HG03135 (cell line): ENCODE measurements around the gene LIPE.
"Not testable (repeated sequence)": the region's sequence is repeated elsewhere in the genome, so short reads cannot be mapped to it uniquely, and the experiment has no call there.

Experiments used
- ATAC-seq: cut with Tn5 transposase; IDR thresholded peaks from one replicate; pipeline ENCODE4 v1.9.1; 2021; ENCODE audit warnings: mild to moderate bottlenecking, moderate library complexity; ENCODE audit not compliant: unreplicated experiment

The LIPE gene, protein sequence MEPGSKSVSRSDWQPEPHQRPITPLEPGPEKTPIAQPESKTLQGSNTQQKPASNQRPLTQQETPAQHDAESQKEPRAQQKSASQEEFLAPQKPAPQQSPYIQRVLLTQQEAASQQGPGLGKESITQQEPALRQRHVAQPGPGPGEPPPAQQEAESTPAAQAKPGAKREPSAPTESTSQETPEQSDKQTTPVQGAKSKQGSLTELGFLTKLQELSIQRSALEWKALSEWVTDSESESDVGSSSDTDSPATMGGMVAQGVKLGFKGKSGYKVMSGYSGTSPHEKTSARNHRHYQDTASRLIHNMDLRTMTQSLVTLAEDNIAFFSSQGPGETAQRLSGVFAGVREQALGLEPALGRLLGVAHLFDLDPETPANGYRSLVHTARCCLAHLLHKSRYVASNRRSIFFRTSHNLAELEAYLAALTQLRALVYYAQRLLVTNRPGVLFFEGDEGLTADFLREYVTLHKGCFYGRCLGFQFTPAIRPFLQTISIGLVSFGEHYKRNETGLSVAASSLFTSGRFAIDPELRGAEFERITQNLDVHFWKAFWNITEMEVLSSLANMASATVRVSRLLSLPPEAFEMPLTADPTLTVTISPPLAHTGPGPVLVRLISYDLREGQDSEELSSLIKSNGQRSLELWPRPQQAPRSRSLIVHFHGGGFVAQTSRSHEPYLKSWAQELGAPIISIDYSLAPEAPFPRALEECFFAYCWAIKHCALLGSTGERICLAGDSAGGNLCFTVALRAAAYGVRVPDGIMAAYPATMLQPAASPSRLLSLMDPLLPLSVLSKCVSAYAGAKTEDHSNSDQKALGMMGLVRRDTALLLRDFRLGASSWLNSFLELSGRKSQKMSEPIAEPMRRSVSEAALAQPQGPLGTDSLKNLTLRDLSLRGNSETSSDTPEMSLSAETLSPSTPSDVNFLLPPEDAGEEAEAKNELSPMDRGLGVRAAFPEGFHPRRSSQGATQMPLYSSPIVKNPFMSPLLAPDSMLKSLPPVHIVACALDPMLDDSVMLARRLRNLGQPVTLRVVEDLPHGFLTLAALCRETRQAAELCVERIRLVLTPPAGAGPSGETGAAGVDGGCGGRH

DNA sequence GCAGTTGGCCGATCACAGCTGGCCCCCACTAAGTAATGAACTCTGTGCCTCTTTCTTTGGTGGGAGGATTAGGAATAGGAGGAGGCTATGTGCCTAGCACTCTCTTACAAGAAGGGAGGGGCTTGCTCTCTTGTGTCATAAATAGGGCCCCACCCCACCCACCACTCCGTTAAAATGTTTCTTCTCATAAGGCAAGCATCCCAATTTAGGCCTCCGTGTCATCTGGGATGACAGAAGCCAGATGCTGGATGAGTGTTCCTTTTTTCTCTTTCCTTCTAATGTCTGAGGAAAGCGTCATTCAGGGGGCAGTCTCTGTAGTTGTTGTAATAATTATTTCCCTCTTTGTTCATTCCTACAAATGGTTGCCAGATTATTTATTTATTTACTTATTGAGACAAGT lies at the start of gene LIPE:
Gene LIPE (minus strand): TSS at position 76 of the 400 bp plus-strand sequence. CDS start 239 bp downstream, outside the sequence.
- ATAC-seq: no peak

DNA sequence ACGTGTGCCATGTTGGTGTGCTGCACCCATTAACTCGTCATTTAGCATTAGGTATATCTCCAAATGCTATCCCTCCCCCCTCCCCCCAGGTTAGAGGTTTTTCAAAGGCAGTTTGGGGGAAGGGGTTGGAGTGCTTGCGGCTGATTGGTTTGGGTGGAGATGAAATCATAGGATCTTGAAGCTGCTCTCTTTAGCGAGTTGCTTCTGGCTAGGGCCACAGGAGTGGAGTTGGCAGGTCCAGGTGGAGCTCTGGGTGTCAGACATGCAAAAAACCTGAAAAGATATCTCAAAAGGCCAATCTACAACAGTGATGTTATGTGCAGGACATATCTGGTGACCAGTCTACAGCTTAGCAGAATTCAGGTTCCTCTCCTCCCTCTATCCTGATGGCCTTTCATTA lies 48.2 kb upstream of the LIPE start:
- ATAC-seq: no peak

DNA sequence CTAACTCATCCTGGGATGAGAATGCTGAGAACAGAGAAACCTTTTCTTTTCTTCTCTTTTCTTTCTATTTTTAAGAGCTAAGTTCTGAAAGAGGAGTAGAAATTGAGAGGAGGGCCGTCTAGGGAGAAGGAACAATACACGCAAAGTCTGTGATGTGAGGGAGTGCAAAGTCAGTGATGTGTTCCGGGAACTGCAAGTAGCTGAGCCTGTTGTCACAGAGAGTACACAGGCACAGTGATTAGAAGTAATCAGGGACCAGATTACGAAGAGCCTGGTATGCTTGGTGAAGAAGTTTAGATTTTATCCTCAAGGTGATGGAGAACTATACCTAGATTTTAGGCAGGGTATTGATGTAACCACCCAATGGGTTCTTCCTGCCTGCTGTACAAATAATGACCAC lies 47.6 kb upstream of the LIPE start:
- no peak for ATAC-seq

DNA sequence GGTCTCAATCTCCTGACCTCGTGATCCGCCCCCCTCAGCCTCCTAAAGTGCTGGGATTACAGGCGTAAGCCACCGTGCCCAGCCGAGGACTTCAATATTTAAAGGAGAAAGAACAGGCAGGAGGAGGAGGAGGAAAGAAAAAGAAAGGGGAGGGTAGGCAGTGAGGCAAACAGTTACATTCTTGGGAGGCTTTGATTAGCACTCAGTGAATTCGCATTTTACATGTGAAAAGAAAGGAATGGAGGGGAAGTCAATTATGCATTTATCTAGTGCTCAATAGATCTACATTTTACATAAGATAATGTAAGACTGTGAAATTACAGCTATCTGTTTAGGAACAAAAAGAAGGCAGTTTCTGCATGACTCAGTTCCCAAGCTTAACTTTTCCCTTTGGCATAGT lies 46.5 kb upstream of the LIPE start:
- ATAC-seq: no peak

DNA sequence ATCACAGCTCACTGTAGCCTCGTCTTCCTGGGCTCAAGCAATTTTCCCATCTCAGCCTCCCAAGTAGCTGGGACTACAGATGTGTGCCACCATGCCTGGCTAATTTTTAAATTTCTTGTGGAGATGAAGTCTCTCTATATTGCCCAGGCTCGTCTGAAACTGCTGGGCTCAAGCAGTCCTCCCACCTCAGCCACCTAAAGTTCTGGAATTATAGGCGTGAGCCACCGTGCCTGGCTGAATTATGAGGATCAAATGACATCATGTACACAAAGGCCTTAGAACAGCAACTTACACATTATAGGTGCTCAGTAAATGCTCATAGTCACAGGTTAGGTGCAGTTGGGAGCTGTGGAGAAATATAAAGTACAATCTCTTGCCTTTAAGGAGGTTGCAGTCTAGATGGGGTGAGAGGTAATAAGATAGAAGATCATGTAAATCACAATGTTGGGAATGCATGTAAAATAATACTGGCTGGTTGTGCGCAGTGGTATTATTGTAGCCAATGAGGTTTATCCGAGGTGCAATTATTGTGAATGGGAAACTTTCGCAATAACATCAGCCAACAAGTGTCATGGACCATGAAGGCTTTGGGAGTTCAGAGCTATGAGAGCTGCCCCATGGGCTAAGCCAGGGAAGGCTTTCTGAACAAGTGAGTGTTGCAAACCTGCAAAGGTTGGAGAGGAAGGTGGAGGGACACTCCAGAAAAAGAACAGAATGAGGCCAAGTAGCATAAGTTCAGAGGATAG lies 45.4 kb upstream of the LIPE start:
- ATAC-seq: no peak

DNA sequence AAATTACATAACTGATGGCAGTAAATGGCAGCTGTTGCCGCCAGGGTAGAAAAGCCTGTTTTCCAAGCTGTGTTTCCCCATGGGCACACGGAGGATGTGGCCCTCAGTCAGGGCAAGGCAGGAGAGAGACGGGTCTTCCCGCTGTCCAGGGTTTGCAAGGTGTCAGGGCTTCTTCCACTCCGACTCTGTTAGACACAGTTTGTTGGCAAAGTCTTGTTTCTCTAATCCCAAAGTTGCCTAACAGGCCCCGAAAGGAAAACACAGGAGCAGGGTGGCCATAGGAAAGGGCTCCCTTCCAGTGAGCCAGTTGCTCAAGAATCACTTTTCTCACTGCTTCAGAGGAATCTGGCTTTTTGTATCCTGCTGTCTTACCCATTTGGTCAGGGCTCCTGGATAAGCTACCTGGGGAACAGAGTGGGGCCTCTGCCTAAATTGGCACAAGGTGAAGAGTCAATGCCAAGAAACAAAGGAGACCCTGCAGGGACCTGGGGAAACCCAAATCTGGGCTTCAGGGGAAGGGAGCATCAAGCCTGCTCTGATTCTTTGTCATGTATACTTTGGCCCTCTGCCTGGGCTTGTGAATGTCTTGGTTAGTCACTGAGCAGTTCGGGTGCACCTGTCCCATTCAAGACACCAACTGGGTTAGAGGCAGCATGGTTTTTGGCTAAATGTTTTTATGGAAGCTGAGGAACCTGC lies 44.5 kb upstream of the LIPE start:
- no peak for ATAC-seq

DNA sequence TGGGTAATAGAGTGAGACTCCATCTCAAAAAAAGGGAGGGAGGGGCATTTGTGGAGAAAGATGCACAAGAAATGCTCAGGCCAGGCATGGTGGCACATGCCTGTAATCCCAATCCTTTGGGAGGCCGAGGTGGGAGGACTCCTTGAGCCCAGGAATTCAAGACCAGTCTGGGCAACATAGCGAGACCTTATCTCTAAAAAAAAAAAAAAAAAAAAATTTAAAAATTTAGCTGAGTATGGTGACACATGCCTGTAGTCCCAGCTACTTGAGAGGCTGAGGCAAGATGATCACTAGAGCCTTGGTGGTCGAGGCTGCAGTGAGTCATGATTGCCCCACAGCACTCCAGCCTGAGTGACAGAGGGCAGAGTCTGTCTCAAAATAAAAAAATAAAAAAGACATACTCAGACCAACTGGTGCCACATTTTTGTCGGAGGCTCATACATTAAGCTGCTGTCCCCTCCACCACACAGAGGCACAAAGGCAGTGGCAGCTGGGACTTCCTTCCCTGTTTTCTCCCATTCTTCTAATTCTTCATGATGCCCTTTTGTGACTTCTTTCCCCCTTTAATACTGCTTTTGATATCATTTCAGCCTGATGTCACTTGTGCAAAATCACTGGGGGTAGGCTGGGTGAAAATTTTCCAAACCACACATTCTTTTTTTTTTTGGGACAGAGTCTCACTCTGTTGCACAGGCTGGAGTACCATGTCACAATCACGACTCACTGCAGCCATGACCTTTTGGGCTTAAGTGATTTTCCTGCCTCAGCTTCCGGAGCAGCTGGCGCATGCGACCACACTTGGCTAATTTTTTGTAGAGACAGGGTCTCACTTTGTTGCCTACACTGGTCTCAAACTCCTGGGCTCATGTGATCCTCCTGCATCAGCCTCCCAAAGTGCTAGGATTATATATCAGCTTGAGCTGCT lies 42.4 kb upstream of the LIPE start:
- no peak for ATAC-seq

DNA sequence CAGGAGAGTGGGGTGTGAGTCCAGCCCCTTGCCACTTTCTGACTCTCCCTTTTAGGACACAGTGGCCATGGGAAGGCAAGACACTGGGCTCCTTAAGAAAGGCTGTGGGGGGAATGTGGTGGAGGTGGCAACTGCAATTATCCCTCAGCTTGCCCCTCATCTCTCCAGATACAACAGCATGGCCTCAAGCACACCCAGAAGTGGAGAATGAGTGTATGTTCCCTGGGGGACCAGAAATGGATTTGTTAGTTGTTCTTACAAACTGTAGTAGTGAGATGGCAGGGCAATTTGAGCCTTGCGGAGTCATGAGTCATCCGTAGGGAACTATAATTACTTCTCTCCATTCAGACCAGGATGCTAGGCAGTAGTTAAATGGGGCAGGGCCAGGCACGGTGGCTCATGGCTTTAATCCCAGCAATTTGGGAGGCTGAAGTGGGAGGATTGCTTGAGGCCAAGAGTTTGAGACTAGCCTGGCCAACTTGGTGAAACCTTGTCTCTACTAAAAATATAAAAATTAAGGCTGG lies 41.1 kb upstream of the LIPE start:
- no peak for ATAC-seq

DNA sequence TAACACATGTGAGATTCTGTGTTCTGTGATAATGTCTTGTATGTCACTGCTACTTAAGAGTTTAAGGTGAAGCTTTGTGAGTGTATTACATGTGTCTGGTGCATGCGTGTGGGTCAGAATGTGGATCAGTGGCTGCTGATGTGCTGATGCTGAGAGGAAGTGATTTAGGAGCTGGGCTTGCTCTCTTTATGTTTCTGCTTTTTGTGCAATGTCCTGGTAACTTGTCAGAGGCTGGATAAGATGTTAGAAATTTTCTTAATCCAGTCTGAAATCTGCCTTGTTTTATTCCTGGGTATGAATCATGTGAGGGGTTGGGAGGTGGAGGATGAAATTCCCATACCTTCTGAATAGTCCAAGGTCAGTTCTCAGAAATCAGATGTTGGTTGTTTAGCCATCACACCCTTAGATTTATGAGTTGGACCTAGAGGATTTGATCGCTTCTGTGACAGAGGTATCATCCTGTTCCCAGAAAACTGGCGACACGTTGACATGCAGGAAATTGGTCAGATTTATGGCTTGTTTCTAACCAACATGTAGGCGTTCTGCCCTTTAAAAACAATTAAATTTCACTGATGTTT lies 40.1 kb upstream of the LIPE start:
- no peak for ATAC-seq

DNA sequence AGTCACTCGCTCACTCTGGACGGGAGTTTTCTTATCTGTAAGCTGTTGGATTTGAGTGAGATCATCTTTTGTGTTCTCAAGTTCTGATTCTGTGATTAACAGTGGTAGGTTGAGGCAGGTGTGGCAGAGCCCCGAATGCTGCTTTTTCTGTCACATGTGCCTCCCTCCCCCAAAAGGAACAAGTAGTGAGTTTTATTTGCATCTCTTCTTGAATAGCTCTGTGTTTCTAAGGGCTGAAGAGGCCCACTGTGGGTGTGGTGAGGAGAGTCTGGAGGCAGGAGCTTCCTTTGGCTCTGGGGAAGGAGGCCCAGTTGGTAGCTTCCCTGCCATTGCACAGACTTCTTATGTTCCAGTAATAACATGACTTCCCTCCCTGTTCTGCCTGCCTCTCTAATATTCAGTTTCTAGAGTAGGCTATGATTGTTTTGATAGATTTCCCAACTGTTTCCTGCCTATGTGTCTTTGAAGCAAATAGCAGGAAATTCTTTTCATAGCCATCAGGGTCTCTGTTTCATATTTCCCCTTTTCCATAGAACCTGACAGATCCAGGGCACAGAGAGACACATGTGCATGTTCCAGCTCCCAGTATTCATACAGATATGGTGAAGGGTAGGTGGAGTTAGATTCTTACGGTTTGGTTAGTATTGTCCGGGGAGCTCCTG lies 39.5 kb upstream of the LIPE start:
- peak; percentile 11 for ATAC-seq

DNA sequence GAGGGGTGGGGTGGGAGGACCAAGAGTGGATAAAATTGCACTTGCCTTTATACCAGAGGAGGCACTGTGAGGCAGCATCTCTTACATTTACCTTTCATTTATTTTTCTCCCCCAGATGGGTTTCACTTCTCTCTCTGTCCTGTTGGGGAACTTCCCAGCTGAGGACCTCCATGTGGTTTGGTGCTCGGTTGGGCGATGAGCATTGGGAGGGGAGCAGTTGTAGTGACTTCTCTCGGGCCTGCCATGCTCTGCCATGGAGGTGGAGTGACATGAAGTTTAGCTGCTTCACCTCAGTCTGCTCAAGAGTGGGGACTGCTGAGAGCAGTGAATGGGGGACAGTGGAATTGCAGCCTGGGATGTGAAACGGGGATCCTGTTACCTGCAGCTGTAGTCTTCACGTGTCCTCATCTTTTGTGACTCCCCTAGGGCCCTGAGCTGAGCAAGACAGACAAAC lies 38.7 kb upstream of the LIPE start:
- ATAC-seq: peak; percentile 68

DNA sequence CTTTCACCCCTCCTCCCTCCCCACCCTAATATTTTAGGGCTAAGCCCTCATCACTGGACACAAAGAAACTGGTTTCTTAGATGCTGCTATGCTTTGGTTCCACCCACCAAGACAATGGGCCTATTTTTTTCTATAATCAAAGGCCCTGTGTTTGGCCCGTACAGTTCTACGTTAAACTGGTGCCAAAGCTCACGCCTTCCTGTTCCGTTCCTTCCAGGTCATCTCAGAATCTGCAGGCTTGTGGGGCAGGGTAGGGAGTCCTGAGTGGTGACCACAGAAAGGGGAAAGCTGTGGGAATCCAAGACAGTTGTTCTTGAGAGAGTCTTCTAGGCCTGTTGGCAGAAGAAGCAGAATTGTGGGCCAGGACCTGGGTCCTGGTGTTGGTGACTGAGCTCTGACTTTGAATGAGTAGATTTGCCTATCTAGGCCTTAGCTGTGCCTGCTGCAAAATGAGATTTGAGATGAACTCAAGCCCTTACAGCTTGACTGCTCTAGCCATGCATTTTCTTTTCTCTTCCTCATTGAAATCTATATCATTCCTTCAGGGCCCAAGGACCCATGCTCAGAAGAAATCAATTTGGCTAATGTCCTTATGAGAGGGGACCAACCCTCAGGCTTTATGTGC lies 34.6 kb upstream of the LIPE start:
- no peak for ATAC-seq

DNA sequence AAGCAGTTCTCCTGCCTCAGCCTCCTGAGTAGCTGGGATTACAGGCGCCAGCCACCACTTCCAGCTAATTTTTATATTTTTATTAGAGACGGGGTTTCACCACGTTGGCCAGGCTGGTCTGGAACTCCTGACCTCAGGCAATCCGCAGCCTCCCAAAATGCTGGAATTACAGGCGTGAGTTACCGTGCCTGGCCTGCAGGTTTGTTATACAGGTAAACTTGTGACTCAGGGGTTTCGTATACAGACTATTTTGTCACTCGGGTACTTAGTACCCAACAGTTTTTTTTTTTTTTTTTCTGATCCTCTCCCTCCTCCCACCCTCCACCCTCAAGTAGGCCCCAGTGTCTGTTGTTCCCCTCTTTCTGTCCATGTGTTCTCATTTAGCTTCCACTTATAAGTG lies 34.0 kb upstream of the LIPE start:
- not testable (repeated sequence) for ATAC-seq

DNA sequence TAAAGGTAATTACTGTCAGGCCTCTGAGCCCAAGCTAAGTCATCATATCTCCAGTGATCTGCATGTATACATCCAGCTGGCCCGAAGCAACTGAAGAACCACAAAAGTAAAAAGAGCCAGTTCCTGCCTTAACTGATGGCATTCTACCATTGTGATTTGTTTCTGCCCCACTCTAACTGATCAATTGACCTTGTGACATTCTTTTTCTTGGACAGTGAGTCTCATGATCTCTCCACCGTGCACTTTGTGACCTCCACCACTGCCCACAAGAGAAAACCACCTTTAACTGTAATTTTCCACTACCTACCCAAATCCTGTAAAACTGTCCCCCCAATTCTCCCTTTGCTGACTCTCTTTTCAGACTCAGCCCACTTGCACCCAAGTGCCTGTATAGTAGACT lies 32.7 kb upstream of the LIPE start:
- ATAC-seq: no peak

DNA sequence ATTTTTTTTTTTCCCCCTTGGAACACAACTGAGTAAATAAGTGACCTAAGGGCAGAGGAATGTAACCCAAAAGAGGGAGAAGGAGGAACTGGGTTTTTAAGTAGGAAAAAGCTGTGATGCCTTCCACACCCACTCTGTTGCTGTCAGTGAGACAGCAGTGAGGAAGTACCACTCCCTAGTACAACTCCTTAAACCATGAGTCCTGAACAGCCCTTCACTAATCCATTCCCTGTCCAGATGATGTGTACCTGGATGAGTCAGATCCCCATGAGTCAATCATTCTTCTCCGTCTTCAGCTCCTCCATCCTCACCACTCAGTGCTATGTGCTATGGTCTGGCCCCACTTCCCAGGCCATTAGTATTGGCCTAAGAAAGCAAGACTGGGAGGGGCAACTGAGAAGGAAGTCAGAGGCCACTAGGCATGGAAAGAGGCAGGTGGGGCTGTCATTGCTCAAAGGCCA lies 28.5 kb upstream of the LIPE start:
- ATAC-seq: no peak

DNA sequence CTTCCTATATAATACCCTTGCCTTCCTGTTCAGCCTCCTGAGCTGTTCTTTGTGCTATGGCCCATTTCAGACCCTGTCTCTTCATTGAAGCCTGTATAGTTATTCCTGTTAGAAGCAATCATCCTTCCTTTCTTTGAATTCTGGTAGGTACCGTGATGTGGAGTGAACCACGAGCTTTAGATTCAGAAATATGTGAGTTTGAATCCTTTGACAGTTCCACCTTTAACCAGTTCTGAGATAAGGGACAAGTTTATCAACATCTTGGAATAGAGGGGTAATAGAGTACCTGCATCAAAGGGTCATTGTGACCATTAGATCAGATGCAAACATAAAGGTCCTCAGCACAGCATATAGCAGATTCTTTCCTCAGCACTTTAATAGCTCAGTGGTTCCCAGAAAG lies 27.9 kb upstream of the LIPE start:
- no peak for ATAC-seq

DNA sequence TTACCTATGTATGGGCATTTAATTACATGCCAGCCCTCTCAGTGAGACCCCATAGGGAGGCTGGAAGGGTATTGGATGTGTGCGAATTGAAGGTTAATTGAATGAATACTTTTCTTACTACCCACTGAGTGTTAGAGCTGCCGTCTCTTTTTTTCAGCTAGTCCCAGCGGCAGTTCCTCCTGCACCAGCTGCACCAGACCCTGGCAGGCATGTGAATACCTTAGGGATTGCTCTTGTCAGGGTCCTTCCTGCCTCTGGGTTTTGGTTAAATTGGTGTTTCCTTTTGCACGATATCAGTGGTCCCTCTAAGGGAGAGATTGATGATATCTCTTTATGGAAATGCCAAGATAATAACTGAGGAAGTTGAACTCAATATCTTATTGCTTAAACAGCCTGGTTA lies 25.4 kb upstream of the LIPE start:
- no peak for ATAC-seq
